ENCODE data around the gene RPL27A.

RPL27A gene

DNA sequence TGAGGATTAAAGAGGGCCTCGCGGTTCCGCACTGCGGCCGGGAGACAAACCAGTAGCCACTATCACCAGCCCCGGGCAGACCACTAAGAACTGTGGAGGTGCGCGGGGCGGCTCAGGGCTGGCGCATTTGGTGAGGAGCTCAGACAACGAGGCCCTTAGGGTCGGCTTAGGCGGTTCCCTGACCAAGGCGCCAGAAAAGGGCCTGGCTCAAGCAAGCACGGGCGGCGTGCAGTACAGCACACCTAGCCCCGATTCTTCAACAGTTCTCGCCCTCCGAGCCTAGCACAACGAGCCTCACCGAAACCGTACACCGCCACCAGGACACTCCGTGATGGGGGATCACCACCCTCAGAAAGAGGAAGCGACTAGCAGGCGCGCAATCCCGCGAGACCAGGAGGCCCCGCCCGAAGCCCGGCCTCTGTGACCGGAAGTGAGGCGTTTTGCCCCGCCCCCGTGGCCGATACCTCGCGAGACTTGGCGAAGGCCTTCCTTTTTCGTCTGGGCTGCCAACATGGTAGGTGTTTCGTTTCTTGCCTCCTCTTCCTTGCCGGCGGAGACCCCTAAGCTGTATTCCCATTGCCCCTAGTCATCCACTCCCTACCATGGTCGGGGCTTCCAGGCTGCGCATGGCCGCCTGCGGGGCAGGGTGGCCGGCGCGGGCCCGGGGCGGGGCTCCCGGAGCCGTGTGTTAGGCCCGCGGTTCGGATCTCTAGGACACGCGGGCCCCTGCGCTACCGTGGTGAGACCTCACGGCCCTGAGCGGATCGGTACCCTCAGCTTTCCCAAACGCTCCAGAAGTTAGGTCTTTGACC lies at the start of gene RPL27A, which contains the start of gene TRIM66:
Gene RPL27A (plus strand): TSS at position 490 of the 812 bp plus-strand sequence. CDS start 22 bp downstream, at position 512.
Gene TRIM66 (minus strand): TSS at position 363 of the 812 bp plus-strand sequence. CDS start 10,391 bp downstream, outside the sequence.
- Mint-ChIP-seq H3K4me3 (peak within 1 kb of the TSS; percentile 97), H3K4me1 (ENCODE audit: low read depth) (peaks cover 57% of the 10 kb centered on the region), H3K36me3 (ENCODE audit: low read depth) (peaks cover 86% of the 10 kb centered on the region), H3K9me3 (no peaks in the 10 kb centered on the region), H3K27me3 (no peaks in the 10 kb centered on the region), H3K27ac (peak within 1 kb of the TSS; percentile 99)

DNA sequence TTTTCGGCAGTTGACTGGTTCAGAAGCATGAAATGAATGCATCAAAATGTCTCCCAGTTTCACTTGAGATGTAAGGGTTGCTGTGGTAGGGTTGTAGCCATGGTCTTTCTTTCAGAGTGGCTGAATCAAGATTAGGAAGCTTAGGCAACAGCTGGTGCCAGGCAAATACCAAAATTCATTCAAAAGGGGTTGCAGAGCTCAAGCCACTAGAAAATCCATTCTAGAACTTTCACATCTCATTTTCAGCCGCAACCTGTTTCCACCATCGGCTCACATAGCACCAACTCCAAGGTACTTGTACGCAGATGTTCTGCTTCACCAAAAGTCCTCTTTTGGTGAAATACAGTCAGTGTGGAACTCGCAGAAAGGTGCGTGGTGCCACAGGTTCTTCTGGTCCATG lies 48.1 kb upstream of the RPL27A start:
- peaks cover 56% of the 10 kb centered on the region for H3K36me3 Mint-ChIP-seq (ENCODE audit: low read depth)

DNA sequence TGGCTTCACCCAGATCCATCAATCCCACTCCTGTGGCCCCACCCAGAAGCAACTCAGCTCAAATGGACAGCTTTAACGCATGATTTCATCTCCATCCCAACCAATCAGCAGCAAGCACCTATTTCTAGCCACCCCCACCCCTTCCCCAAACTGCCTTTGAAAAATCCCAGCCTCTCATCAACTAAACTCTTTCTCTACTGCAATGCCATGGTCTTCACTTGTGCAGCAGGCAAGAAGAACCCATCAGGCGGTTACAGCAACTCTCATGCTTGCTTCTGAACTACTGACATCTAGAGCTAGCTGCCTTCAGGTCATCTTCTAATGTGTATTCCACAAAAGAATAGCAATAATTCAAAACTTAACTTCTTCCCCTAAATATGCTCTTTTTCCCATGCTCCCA lies 46.5 kb upstream of the RPL27A start:
- H3K27me3 Mint-ChIP-seq, result no peaks in the 10 kb centered on the region
- H3K36me3 Mint-ChIP-seq (ENCODE audit: low read depth), result peaks cover 59% of the 10 kb centered on the region
- H3K9me3 Mint-ChIP-seq, result peaks cover 5% of the 10 kb centered on the region
- peaks cover under 1% of the 10 kb centered on the region for H3K4me1 Mint-ChIP-seq (ENCODE audit: low read depth)
- H3K27ac Mint-ChIP-seq, result no peak overlapping the region
- H3K4me3 Mint-ChIP-seq, result no peak overlapping the region

More for the DNA sequence above, 48.1 kb upstream of the RPL27A start:
- H3K27ac Mint-ChIP-seq, result no peak overlapping the region
- H3K9me3 Mint-ChIP-seq, result peaks cover 5% of the 10 kb centered on the region
- no peaks in the 10 kb centered on the region for H3K27me3 Mint-ChIP-seq
- H3K4me3 Mint-ChIP-seq, result no peak overlapping the region
- H3K4me1 Mint-ChIP-seq (ENCODE audit: low read depth), result no peaks in the 10 kb centered on the region

DNA sequence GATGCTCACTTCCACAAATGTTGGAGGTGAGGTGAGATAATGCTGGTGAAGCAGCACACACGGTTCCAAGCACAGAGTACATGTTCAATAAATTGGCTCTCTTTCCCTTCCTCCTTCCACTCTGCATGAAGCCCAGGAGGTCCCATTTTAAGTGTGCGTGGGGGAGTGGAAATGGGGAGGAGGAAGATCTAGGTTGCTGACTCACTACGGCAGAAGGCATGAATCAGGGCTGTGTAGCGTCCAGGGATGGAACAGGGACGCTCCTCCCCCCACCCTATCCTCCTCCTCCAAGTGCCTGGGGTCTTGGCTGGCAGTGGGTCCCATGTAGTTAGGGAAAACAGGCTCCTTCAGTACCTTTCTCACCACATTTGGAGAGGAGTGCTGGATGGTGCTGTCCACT lies 44.3 kb upstream of the RPL27A start:
- H3K9me3 Mint-ChIP-seq, result peaks cover 5% of the 10 kb centered on the region
- peaks cover 61% of the 10 kb centered on the region for H3K36me3 Mint-ChIP-seq (ENCODE audit: low read depth)
- peaks cover 8% of the 10 kb centered on the region for H3K4me1 Mint-ChIP-seq (ENCODE audit: low read depth)
- H3K27ac Mint-ChIP-seq, result no peak overlapping the region
- no peaks in the 10 kb centered on the region for H3K27me3 Mint-ChIP-seq
- H3K4me3 Mint-ChIP-seq, result no peak overlapping the region

DNA sequence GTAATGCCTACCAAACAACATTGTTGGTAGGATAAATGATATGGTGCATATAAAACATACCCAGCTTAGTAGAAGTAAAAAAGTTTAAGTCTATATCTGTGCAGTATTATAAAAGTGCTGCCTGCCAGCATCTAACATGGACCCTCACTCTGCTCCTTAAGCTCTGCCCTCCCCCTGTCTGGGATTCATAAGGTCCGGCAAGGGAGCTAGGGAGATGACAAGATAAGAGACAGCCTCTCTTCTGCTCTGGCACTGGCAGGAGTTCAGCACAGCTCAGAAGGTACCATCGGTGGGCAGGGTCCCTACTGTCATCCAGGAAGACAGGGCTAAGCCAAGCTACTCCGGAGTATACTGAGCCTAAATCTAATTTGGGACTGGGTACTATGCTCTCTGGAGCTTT lies 42.9 kb upstream of the RPL27A start:
- Mint-ChIP-seq H3K4me3 (no peak overlapping the region), H3K4me1 (ENCODE audit: low read depth) (peaks cover 8% of the 10 kb centered on the region), H3K27me3 (no peaks in the 10 kb centered on the region), H3K36me3 (ENCODE audit: low read depth) (peaks cover 55% of the 10 kb centered on the region), H3K9me3 (peaks cover 5% of the 10 kb centered on the region), H3K27ac (no peak overlapping the region)

DNA sequence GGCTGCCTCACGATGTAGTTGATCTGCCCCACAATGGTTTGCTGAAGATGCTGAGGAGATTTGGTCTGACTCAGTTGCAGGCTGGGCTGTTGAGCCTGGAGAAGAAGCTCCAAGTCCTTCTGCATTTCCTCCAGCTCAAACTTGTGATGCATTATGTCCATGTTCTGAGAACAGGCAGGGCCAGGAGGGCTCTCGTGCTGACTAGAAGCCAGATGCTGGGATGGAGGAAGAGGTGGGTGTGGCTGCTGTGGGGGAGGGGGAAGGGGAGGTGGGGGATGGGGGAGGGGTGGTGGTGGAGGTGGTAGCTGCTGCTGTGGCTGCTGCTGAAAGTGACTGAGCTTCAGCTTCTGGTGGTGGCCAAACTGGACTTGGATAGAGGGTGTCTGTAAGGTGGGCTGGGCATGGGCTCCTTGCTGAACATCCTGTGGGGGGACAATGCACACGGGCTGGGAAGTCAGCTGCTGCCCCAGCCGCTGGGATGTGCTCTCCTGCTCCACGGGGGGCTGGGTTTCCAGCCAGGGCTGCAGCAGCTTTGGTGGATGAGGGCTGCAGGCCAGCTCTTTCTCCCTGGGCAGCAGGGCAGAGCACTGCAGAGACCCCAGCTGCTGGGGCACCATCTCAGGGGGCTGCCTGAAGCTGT lies 42.2 kb upstream of the RPL27A start:
- no peaks in the 10 kb centered on the region for H3K27me3 Mint-ChIP-seq
- H3K4me1 Mint-ChIP-seq (ENCODE audit: low read depth), result peaks cover 8% of the 10 kb centered on the region
- H3K27ac Mint-ChIP-seq, result no peak overlapping the region
- H3K9me3 Mint-ChIP-seq, result peaks cover 5% of the 10 kb centered on the region
- no peak overlapping the region for H3K4me3 Mint-ChIP-seq
- H3K36me3 Mint-ChIP-seq (ENCODE audit: low read depth), result peaks cover 55% of the 10 kb centered on the region

DNA sequence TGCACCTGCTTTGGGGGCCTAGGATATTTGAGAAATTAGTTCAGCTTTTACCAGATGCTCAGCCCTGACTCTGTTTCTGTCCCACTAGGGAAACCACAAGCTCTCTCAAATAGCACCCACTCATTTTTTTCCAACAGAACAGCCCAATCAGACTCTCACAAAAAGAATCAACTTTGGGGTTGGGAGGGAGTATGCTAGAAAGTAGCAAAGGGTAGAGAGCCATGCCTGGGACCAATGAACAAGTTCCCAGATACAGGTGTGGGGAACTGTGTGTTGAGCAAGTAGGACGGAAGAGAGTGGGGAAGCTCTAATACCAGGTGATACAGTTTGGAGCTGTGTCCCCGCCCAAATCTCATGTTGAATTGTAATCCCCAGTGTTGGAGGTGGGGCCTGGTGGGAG lies 41.3 kb upstream of the RPL27A start:
- peaks cover 5% of the 10 kb centered on the region for H3K9me3 Mint-ChIP-seq
- no peak overlapping the region for H3K4me3 Mint-ChIP-seq
- peaks cover 48% of the 10 kb centered on the region for H3K36me3 Mint-ChIP-seq (ENCODE audit: low read depth)
- no peak overlapping the region for H3K27ac Mint-ChIP-seq
- peaks cover 8% of the 10 kb centered on the region for H3K4me1 Mint-ChIP-seq (ENCODE audit: low read depth)
- H3K27me3 Mint-ChIP-seq, result no peaks in the 10 kb centered on the region

DNA sequence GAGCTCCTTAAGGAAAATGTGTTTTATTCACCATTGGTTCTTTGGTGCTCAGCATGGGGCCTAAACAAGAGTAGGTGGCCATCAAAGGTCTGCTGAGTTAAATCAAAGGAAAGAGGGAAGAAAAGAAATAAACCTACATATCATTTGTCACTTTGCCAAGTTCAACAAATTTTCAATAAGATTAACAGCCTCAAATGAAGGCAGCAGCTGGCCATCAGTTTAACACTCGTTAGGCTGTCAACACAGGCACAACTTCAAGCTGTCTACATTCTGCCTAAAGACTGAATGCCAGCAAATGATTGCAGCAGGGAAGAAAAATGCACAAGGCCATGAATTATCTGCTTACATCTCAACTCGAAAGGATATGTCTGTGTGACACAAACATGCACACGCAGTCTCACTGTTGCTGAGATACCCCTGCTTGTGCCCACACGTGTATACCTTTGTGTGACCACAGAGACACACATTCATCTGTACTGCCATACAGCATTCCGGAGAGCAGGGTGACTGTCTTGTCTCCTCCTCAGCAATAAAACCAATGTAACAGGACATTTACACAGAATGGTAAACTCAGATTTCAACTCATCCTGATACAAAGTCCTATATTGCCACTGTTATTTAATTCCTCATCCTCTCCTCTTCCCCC lies 40.3 kb upstream of the RPL27A start:
- no peak overlapping the region for H3K27ac Mint-ChIP-seq
- peaks cover 41% of the 10 kb centered on the region for H3K36me3 Mint-ChIP-seq (ENCODE audit: low read depth)

DNA sequence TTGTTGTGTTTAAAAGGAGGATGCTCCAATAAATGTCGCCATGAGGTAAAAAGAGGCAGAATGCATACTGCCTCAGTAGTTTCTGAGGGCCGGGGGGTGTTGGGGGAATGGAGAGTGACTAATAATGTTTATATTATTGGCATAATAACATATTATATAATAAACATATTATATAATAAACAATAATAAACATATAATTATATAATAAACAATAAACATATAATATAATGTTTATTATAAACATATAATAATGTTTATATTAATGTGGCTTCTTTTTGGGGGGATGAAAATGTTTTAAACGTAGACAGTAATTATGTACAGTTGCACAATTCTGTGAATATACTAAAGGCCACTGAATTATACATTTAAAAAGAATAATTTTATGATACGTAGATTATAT lies 35.7 kb upstream of the RPL27A start:
- H3K27ac Mint-ChIP-seq, result no peak overlapping the region
- H3K27me3 Mint-ChIP-seq, result no peaks in the 10 kb centered on the region
- peaks cover under 1% of the 10 kb centered on the region for H3K4me1 Mint-ChIP-seq (ENCODE audit: low read depth)
- H3K9me3 Mint-ChIP-seq, result no peaks in the 10 kb centered on the region
- H3K36me3 Mint-ChIP-seq (ENCODE audit: low read depth), result peaks cover 32% of the 10 kb centered on the region
- no peak overlapping the region for H3K4me3 Mint-ChIP-seq

More for the DNA sequence above, 40.3 kb upstream of the RPL27A start:
- no peak overlapping the region for H3K4me3 Mint-ChIP-seq
- H3K9me3 Mint-ChIP-seq, result no peaks in the 10 kb centered on the region
- H3K27me3 Mint-ChIP-seq, result no peaks in the 10 kb centered on the region
- H3K4me1 Mint-ChIP-seq (ENCODE audit: low read depth), result peaks cover 8% of the 10 kb centered on the region

DNA sequence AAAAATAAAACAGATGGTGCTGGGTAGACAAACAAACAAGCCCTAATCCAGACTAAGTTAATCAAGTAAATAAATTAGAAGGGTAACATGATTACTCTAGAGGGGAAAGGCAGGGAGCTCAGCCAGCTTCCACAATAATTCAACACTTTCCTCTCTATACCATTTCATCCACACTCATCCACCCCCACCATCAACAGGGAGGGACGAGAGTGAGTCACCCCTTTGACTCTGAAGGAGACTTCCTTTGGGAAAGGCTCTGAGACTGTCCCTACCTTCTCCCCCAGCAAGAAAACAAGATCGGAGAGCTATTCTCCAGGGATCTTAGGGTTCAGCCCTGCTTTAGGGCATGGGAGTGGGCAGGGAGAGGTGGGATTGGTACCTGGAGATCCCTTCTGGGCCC lies 33.2 kb upstream of the RPL27A start:
- Mint-ChIP-seq H3K27ac (no peak overlapping the region), H3K27me3 (no peaks in the 10 kb centered on the region), H3K36me3 (ENCODE audit: low read depth) (peaks cover 24% of the 10 kb centered on the region), H3K9me3 (no peaks in the 10 kb centered on the region), H3K4me1 (ENCODE audit: low read depth) (no peaks in the 10 kb centered on the region), H3K4me3 (no peak overlapping the region)

DNA sequence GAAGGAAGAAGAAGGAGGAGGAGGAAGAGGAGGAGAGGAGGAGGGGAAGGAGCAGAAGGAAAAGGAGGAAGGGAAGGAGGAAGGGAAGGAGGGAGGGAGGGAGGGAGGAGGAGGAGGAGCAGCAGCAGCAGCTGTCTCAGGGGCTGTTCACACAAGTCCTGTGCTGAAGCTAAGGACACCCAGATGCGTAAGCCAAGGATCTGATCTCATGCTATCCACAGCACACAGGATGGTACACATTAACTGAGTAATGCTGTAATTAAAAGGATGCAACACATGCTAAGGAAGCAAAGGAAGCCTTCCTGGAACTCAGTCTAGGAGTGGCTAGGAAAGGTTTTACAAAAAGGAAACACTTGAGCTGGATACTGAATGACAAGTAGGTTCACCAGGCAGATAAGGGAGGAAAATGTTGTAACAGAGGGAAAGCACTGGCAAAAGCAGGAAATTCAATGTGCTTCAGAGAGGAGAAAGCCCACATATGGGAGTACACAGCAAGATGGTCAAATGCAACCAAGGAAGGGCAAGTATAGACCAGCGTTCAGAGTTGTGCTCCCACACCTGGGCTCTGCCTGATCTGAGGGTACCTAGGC lies 32.1 kb upstream of the RPL27A start:
- H3K36me3 Mint-ChIP-seq (ENCODE audit: low read depth), result peaks cover 24% of the 10 kb centered on the region

DNA sequence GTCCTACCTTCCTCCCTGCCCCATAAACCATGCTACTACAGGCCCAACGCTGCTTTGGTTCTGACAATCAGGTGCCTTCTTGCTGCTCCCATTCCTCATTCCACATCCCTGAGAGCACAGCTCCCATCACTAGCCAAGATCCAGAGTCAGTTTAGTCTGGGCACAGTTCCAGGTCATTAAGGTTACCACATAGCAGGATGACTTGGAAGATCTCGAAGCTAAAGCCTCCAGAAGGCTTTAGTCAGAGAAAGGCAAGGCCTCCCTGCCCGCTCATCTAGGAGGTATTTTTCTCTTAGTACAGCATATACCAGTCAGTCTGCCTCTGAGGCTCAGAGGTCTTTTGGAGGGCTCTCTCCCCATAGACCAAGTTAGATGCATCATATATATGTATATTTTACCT lies 30.5 kb upstream of the RPL27A start:
- Mint-ChIP-seq H3K27me3 (no peaks in the 10 kb centered on the region), H3K27ac (no peak overlapping the region), H3K4me1 (ENCODE audit: low read depth) (no peaks in the 10 kb centered on the region), H3K36me3 (ENCODE audit: low read depth) (peaks cover 23% of the 10 kb centered on the region), H3K9me3 (no peaks in the 10 kb centered on the region), H3K4me3 (no peak overlapping the region)

More for the DNA sequence above, 32.1 kb upstream of the RPL27A start:
- no peak overlapping the region for H3K4me3 Mint-ChIP-seq
- no peak overlapping the region for H3K27ac Mint-ChIP-seq
- no peaks in the 10 kb centered on the region for H3K4me1 Mint-ChIP-seq (ENCODE audit: low read depth)
- no peaks in the 10 kb centered on the region for H3K27me3 Mint-ChIP-seq
- H3K9me3 Mint-ChIP-seq, result no peaks in the 10 kb centered on the region

DNA sequence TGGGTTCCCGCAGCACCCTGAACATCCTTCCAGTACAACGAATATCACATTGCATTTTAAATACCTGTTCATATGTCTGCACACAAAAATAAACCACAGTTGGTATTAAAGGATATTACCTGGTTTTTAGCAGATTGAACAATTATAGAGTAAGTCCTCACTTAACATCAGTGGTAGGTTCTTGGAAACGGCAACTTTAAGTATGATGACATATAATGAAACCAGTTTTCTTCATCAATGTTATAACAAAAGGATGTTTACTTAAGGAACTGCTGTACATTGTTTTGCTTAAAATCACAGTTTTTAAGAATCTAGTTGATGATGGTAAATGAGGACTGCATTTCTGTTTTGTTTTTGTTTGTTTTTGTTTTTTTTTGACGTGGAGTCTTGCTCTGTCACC lies 28.1 kb upstream of the RPL27A start:
- H3K27me3 Mint-ChIP-seq, result no peaks in the 10 kb centered on the region
- H3K27ac Mint-ChIP-seq, result no peak overlapping the region
- H3K4me3 Mint-ChIP-seq, result no peak overlapping the region
- H3K4me1 Mint-ChIP-seq (ENCODE audit: low read depth), result no peaks in the 10 kb centered on the region
- H3K9me3 Mint-ChIP-seq, result no peaks in the 10 kb centered on the region
- peaks cover 13% of the 10 kb centered on the region for H3K36me3 Mint-ChIP-seq (ENCODE audit: low read depth)

DNA sequence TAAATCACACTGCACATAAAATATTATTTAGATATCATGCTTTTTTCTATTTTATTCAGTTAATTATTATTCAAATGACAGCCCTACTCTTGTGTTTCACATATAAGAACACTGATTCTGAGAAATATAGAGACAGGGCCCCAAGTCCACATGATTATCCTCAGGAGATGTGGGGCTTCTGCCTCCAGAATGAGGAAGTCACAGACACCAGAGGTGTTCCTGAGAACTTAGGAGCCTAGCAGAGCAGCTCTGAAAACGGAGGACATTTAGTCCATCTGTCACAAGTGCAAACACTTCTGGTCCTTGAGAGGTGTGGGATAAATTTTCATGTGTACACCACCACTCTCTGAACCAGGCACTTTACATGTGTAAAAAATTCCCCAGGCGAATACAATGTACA lies 26.3 kb upstream of the RPL27A start:
- Mint-ChIP-seq H3K4me1 (ENCODE audit: low read depth) (no peaks in the 10 kb centered on the region), H3K9me3 (no peaks in the 10 kb centered on the region), H3K4me3 (no peak overlapping the region)

More for the DNA sequence above, 26.3 kb upstream of the RPL27A start:
- peaks cover 4% of the 10 kb centered on the region for H3K36me3 Mint-ChIP-seq (ENCODE audit: low read depth)
- H3K27me3 Mint-ChIP-seq, result no peaks in the 10 kb centered on the region
- H3K27ac Mint-ChIP-seq, result no peak overlapping the region

All from stimulated activated naive CD8-positive, alpha-beta T cell treated with anti-CD3 and anti-CD28 coated beads, Interleukin-15, Interleukin-2, amounts not matched to agents 100 ng/mL and 50 ng/mL, for 24 hours (primary cell).